ENCODE data around the gene SLC52A1. TPM values are rescaled to one million over a fixed set of nuclear protein-coding genes. Genes with fewer than 3 reads are reported as not detected.

The SLC52A1 gene
- total and polyA plus RNA-seq, 2 of the 13 experiments (the other 11 are each of a cell fraction or from before 2014, with no cell fraction given), result 0.03 to 0.13 TPM

GRCh38 chr17:4986951-4987766 is 48.1 kb downstream of the SLC52A1 start, which contains the start of gene CAMTA2 (continued):
- peak; percentile 61; the same call in 1 of the 2 replicates for TF ChIP-seq ZBTB26 (CRISPR knock-in tag; IDR thresholded peaks at IDR 0.05; ENCODE audit: borderline replicate concordance)
- TF ChIP-seq PHF8 (CRISPR knock-in tag; IDR thresholded peaks at IDR 0.05), result peak; percentile 69; the same call in 1 of the 2 replicates
- TF ChIP-seq PAF1 (CRISPR knock-in tag; IDR thresholded peaks at IDR 0.05), result no peak
- TF ChIP-seq JDP2 (CRISPR knock-in tag; IDR thresholded peaks at IDR 0.05; ENCODE audit: borderline replicate concordance), result no peak
- no peak for TF ChIP-seq ZNF317 (CRISPR knock-in tag; IDR thresholded peaks at IDR 0.05)
- no peak; the same call in 1 of the 2 replicates for TF ChIP-seq KDM4B (CRISPR knock-in tag; IDR thresholded peaks at IDR 0.05)
- TF ChIP-seq CEBPZ (IDR thresholded peaks at IDR 0.05; ENCODE audit: low read length), result no peak
- peak; percentile 82 for TF ChIP-seq XRCC5 (optimal IDR thresholded peaks at IDR 0.05; ENCODE audit: low read length)
- no peak for TF ChIP-seq CERS6 (CRISPR knock-in tag; IDR thresholded peaks at IDR 0.05)
- 0 out of 2 replicates have a peak, but pooled peaks have one; percentile 22 for TF ChIP-seq ZNF281 (CRISPR knock-in tag; IDR thresholded peaks at IDR 0.05; ENCODE audit: borderline replicate concordance)
- TF ChIP-seq DMTF1 (CRISPR knock-in tag; IDR thresholded peaks at IDR 0.05), result no peak
- no peak for TF ChIP-seq ZNF432 (CRISPR knock-in tag; IDR thresholded peaks at IDR 0.05; ENCODE audit: borderline replicate concordance)
- no peak for TF ChIP-seq ZNF354B (CRISPR knock-in tag; IDR thresholded peaks at IDR 0.05)
- no peak for TF ChIP-seq BRCA1 (CRISPR knock-in tag; IDR thresholded peaks at IDR 0.05)
- no peak for TF ChIP-seq PCBP2 (optimal IDR thresholded peaks at IDR 0.05; ENCODE audit: low read depth, low read length, poor library complexity, severe bottlenecking)
- no peak for TF ChIP-seq ZNF383 (CRISPR knock-in tag; IDR thresholded peaks at IDR 0.05; ENCODE audit: borderline replicate concordance)
- TF ChIP-seq ZNF570 (CRISPR knock-in tag; IDR thresholded peaks at IDR 0.05; ENCODE audit: borderline replicate concordance), result no peak

Data from HepG2 (cell line).